ENCODE measurements around the gene APOBR. TPM values are rescaled to one million over a fixed set of nuclear protein-coding genes. Genes with fewer than 3 reads are reported as not detected.
A peak's percentile ranks its signal among the peaks of the same experiment; 100 is the strongest.
"Not testable (repeated sequence)": the region's sequence is repeated elsewhere in the genome, so short reads cannot be mapped to it uniquely, and the experiment has no call there.

The APOBR gene, protein sequence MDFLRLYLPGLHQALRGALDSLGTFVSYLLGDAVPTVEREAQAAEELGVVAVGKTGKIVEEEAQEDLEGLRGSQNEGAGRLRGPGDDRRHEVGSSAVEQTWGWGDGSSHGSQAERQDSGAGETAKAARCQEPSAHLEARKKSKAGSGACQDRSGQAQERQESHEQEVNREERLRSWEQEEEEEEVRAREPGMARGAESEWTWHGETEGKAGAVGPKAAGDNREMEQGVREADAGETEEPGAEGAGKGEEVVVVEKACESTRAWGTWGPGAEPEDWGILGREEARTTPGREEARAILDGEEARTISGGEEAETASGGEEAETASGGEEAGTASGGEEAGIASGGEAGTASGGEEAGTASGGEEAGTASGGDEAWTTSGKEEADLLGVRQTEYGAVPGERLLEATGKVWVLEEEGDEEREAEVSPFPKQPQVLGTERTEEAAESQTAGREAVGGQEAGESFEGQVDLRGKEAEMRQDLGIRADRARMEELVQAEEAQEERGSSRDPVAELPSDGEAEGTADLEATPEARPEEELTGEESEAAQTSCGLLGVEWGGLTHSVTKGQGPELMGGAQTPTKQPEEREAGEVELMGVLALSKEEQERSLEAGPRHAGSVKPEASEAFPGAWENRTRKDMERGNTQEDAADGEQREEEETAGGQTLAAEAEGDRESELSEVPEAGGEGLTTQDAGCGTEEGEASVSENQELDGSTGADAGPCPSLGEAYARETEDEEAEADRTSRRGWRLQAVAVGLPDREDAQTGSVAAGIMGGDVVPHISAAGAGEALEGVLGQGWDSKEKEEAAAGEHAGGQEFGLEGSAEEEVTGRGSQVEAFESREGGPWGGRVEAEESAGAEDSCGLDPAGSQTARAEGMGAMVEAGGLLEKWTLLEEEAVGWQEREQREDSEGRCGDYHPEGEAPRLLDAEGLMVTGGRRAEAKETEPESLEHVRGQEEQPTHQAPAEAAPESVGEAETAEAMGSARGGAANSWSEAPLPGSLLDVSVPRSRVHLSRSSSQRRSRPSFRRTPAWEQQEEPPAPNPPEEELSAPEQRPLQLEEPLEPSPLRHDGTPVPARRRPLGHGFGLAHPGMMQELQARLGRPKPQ
- not detected in 2 replicates for total RNA-seq

DNA sequence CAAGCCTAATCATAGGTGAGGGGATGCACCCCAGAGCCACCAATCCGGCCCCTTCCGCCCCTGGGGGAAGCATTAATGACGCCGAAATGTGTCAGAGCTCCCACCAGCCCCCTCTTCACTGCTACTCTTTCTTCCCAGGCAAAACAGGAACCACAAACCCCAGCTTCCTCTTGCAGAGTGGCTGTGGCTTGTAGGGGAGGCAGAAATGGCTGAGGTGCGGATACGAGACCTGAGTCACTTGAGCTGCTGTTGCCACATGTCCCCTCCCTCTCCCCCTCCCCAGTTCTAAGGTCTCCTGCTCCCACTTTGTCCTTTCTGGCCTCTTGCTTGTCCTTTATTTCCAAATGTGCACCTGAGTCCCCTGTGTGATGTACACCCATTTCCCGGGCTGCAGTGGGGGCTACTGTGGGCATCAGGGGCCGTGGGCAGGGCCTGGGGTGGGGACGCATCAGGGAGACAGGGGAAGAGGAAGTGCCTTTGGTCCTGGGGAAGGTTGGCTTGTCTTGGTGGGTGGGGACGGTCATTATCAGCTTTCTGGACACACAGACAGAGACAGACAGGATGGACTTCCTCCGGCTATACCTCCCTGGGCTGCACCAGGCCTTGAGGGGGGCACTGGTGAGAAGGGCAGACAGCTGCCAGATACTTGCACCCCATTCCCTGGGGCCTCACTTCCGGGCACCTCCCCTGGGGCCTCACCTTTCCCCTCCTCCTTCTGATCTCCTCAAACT, at the start of gene APOBR:
APOBR (plus strand) TSS at position 523 of the 731 bp plus-strand sequence; CDS start at position 562, 39 bp downstream.
- DNase-seq (ENCODE audit: extremely low read depth, low read depth, low spot score) = no peak

DNA sequence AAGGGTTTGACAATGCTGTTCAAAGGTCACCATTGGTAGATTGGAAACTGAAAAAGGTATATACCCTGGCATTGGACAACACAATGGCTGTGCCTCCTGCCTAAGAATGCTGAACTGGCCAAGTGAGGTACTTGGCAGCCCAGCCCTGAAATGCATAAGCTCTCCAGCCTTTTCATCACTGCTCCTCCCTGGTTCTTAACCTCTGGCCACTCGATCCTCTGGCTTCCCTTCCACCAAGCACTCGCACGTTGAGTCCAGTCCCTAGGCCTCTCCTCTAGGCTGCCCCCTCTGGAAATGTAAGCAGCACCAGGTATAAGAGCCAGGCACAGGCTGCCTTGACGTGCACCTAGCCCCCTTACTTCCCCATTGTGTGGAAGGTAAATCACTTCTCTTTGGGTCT, 48.1 kb upstream of the APOBR start:
- DNase-seq (ENCODE audit: extremely low read depth, low read depth, low spot score) = not testable (repeated sequence)

DNA sequence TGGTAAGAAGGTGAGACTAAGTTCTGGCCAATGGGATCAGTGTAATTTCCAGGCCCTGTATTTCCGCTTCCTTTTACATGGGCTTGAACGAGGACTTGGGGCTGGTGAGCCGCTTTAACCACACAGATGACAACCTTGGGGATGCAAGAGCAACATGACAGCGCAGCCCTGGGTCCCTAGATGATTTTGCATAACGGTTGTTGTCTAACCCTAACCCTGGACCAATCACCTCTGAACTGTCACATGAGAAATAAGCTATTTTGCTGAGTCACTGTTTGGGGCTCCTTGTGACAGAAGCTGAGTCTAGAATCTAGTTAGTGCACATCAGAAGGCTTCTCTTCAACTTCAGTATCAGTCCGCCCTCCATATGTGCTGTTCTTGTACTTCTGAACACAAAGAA, 47.4 kb upstream of the APOBR start:
- DNase-seq (ENCODE audit: extremely low read depth, low read depth, low spot score) = not testable (repeated sequence)

DNA sequence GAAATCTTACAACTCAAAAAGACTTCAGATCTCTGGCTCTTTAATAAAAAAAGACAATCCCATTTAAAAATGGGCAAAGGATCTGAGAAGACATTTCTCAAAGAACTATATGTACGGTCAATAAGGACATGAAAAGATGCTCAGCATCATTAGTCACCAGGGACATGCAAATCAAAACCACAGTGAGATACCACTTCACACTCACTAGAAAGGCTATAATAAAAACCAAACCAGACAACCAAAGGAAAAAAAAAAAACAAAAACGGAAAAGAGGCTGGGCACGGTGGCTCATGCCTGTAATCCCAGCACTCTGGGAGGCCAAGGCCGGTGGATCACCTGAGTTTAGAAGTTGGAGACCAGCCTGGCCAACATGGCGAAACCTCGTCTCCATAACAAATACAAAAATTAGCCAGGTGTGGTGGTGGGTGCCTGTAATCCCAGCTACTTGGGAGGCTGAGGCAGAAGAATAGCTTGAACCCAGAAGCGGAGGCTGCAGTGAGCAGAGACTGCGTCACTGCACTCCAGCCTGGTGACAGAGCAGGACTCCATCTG, 20.7 kb upstream of the APOBR start:
- no peak for DNase-seq (ENCODE audit: extremely low read depth, low read depth, low spot score)

DNA sequence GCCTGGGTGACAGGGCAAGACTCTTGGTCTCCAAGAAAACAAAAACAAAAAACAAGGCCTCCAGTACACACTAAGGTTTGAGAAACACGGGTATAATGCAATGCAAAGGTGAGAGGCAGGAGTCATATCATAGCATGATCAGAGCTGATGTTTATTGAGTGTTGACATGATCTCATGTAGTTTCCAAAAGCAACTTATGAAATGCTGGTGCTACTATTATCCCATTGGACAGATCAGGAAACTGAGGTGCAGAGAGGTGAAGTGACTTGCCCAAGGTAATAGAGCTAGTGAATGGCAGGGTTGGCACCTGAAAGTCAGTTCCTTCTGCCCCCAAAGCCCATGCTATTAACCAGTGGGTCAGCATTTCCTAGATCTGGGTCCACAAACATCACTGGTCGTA, 19.2 kb upstream of the APOBR start:
- DNase-seq (ENCODE audit: extremely low read depth, low read depth, low spot score) = no peak

DNA sequence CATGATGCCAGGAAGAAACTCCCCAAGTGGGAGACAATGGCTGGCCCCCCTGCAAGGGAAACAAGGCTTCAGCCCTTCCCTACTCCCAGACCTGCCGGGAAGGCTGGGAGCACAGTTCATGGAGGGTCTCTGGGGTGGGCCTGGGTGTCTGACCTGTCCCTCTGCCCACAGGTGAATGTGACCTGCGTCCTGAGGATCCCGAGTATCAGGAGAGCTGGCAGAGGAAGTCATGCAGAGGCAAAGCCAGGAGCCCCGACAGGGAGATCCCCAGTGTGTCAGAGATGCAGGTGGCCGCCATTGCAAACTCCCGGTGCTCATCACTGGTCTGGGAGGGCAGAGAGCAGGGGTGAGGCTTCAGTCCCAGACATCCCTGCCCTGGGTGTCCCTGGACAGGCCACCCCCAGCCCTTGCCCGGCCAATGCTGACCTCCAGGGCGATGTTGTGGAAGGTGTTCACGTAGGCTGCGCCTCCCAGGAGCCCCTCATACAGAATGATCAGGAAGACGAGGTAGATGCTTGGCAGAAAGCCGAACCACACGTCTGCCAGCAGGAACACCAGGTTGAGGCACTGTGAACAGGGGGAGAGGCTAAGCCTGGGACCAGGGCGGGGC, 17.0 kb upstream of the APOBR start:
- no peak for DNase-seq (ENCODE audit: extremely low read depth, low read depth, low spot score)

DNA sequence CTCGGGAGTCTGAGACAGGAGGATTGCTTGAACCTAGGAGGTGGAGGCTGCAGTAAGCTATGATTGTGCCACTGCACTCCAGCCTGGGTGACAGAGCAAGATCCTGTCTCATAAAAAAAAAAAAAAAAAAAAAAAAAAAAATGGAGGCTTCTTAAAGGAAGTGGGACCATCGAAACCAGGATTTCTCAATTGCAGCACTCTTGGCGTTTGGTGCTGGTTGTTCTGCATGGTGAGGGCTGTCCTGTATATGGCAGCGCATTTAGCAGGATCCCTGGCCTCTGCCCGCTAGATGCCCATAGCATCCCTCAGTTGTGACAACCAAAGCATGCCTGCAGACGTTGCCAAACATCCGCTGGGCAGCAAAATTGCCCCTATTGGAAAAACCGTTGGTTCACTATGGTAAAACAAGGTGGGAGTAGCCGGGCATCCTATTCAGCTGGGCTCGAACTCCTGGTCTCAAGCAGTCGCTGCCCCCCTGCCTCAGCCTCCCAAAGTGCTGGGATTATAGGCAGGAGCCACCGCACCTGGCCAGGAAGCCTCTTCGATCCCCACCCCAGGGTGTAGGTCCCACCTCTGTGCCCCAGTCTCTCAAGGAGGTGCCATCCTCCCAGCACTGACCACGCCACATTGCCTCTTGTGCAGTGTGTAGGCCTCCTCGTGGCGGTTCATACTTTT, 15.8 kb upstream of the APOBR start:
- DNase-seq (ENCODE audit: extremely low read depth, low read depth, low spot score) = no peak

DNA sequence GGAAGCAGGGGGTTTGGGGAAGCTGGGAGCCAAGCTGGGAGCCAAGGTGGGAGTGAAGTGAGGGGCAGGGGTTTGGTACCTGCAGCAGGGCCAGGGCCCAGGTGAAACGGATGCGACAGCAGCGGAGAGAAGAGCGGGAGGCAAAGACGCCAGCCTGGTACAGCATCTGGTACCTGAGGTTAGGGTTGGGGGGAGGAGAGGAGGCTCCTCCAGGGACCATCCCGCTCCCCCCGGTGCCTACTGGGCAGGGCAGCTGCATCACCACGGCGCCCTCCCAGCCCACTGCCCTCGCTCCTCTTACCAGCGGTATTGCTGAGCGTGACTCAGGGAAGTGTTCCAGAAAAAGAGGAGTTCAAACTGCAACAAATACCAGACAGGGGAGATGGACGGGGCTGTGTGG, 12.4 kb upstream of the APOBR start:
- DNase-seq (ENCODE audit: extremely low read depth, low read depth, low spot score) = no peak

DNA sequence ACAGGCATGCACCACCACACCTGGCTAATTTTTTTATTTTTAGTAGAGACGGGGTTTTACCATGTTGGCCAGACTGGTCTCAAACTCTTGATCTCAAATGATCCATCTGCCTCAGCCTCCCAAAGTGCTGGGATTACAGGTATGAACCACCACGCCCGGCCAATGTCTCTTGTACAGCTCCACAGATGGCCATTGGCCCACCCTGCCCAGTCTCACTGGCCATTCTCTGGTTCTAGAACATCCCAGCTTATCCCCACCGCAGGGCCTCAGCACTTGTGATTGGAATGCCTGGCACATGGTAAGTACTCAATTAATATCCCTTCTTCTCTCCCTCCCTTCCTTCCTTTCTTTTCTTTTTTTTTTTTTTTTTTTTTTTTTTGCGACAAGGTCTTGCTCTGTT, 11.1 kb upstream of the APOBR start:
- DNase-seq (ENCODE audit: extremely low read depth, low read depth, low spot score) = not testable (repeated sequence)

DNA sequence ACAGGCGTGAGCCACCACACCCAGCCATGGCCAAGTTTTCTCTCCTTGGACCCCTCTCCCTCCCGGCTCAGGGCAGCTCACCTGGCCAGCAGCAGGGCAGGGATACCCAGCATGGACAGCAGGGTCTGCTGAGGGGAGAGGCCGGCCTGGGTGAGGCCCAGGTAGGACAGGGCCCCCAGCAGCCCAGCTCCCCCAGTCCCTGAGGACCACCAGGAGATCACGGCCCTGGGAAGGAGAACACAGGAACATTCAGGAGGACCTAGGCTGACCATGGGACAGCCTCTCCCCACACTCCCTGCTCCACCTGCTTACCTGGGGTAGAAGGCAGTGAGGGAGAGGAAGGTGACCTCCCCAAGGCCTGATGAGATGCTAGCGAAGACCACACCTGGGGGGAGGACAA, 8.2 kb upstream of the APOBR start:
- DNase-seq (ENCODE audit: extremely low read depth, low read depth, low spot score) = no peak

DNA sequence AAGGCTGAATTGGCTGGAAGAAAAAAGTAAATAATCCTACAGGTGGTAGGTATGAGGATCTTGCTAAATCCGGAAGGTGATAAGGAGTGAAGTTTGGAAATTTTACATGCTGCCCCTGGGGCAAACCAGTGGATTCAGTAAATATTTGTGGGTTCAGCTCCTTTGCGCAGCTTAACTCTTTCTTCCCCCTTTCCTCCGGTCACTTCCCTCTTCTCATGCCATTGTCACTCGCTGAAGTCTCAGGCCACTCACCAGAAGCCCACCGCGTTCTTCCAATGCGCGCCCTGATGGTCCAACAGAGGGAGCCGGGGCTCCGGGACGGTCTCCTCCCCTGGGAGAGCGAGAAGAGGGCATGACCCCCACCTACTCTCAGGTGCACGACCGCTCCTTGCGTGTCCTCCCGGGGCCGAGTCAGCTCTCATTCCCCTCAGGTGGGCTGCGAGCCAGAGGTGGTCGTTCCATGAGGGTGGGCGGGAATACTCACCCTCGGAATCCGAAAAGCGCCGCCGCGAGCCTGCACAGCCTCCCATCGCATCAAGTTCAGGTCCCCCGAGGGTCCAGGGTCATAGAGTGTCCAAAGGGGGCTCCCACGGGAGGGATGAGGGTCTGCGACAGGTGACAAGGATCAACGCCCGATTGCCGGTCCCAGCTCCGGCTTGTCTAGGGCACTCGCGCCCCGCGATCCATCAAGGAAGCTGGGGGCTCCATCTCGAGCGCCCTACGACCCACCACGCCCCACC, 3.0 kb upstream of the APOBR start:
- DNase-seq (ENCODE audit: extremely low read depth, low read depth, low spot score) = no peak

DNA sequence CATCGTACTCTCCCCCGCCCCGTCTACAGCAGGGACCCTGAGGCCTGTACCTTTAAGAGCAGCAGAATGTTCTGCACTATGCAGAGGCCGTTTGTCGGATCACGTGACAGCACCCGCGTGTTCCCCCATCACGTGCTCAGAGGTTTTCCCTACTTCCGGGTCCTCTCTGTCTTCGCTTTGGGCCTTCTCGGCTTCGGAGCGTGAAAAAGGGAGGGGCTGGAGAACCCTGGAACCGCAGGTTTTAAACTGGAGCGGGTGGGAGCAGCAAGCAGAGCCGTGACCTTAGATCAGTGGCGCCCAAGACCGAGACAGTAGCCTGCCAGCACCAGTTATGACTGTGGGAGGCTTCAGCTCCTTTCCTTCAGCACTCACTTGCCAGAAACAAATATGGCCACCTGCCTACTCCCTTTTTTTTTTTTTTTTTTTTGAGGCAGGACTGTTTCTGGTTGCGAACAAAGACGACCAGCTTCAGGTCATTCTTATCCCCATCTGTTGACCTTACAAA, 2.4 kb upstream of the APOBR start, which contains the start of gene CLN3:
CLN3 (minus strand) TSS at position 105 of the 505 bp plus-strand sequence. CDS start 315 bp downstream, outside the sequence.
- DNase-seq (ENCODE audit: extremely low read depth, low read depth, low spot score) = peak; percentile 80

DNA sequence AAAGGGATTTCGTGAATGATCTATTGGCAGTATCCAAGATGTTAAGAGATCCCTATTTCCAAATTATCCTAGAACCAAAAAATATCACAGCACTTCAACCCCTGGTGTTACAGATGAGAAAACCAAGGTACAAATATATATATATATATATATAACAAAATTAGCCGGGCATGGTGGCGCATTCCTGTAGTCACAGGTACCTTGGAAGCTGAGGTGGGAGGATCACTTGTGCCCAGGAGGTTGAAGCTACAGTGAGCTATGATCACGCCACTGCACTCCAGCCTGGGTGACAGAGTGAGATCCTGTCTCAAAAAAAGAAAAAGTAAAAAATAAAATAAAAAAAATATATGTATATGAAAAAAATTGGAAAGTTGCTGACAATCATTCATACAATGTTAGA, 1.9 kb upstream of the APOBR start:
- DNase-seq (ENCODE audit: extremely low read depth, low read depth, low spot score) = no peak

DNA sequence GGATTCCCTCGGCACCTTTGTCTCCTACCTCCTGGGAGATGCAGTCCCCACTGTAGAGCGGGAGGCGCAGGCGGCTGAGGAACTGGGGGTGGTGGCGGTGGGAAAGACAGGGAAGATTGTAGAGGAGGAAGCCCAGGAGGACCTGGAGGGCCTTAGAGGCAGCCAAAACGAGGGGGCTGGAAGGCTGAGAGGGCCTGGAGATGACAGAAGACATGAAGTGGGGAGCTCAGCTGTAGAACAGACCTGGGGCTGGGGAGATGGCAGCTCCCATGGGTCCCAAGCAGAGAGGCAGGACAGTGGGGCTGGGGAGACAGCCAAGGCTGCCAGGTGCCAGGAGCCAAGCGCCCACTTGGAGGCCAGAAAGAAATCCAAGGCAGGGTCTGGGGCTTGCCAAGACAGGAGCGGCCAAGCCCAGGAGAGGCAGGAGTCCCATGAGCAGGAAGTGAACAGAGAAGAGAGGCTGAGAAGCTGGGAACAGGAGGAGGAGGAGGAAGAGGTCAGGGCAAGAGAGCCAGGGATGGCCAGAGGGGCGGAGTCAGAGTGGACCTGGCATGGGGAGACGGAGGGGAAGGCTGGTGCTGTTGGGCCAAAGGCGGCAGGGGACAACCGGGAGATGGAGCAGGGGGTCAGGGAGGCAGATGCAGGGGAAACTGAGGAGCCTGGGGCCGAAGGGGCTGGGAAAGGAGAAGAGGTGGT, 803 bp downstream of the APOBR start:
- DNase-seq (ENCODE audit: extremely low read depth, low read depth, low spot score) = no peak

DNA sequence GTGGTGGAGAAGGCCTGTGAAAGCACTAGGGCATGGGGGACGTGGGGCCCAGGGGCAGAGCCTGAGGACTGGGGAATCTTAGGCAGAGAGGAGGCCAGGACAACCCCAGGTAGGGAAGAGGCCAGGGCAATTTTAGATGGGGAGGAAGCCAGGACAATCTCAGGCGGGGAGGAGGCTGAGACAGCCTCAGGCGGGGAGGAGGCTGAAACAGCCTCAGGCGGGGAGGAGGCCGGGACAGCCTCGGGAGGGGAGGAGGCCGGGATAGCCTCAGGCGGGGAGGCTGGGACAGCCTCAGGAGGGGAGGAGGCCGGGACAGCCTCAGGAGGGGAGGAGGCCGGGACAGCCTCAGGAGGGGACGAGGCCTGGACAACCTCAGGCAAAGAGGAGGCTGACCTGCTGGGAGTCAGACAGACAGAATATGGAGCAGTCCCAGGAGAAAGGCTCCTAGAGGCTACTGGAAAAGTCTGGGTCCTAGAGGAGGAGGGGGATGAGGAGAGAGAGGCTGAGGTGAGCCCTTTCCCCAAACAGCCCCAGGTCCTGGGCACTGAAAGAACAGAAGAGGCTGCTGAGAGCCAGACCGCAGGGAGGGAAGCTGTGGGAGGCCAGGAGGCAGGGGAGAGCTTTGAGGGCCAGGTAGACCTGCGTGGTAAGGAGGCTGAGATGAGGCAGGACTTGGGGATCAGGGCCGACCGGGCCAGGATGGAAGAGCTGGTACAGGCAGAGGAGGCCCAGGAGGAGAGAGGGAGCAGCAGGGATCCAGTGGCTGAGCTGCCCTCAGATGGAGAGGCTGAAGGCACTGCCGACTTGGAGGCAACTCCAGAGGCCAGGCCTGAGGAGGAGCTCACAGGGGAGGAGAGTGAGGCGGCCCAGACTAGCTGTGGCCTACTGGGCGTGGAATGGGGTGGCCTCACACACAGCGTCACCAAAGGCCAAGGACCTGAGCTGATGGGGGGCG, 1.6 kb downstream of the APOBR start:
- DNase-seq (ENCODE audit: extremely low read depth, low read depth, low spot score) = no peak

DNA sequence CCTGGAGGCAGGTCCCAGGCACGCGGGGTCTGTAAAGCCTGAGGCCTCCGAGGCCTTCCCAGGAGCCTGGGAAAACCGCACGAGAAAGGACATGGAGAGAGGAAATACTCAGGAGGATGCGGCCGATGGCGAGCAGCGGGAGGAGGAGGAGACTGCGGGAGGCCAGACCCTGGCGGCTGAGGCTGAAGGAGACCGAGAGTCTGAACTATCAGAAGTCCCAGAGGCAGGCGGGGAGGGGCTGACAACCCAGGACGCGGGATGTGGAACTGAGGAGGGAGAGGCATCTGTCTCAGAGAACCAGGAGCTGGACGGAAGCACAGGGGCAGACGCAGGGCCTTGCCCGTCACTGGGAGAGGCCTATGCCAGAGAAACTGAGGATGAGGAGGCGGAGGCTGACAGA, 2.4 kb downstream of the APOBR start:
- no peak for DNase-seq (ENCODE audit: extremely low read depth, low read depth, low spot score)

DNA sequence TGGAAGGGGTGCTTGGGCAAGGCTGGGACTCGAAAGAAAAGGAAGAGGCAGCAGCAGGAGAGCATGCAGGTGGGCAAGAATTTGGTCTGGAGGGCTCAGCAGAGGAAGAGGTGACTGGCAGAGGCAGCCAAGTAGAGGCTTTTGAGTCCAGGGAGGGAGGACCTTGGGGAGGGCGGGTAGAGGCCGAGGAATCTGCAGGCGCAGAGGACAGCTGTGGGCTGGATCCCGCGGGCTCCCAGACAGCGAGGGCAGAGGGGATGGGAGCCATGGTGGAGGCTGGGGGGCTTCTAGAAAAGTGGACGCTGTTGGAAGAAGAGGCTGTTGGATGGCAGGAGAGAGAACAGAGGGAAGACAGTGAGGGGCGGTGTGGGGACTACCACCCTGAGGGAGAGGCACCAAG, 2.9 kb downstream of the APOBR start:
- no peak for DNase-seq (ENCODE audit: extremely low read depth, low read depth, low spot score)
